Measurements from ENCODE around the gene FNDC1.

GRCh38 chr6:159249128-159249527 is 79.9 kb downstream of the FNDC1 start:
- TF ChIP-seq, protein P1, sequence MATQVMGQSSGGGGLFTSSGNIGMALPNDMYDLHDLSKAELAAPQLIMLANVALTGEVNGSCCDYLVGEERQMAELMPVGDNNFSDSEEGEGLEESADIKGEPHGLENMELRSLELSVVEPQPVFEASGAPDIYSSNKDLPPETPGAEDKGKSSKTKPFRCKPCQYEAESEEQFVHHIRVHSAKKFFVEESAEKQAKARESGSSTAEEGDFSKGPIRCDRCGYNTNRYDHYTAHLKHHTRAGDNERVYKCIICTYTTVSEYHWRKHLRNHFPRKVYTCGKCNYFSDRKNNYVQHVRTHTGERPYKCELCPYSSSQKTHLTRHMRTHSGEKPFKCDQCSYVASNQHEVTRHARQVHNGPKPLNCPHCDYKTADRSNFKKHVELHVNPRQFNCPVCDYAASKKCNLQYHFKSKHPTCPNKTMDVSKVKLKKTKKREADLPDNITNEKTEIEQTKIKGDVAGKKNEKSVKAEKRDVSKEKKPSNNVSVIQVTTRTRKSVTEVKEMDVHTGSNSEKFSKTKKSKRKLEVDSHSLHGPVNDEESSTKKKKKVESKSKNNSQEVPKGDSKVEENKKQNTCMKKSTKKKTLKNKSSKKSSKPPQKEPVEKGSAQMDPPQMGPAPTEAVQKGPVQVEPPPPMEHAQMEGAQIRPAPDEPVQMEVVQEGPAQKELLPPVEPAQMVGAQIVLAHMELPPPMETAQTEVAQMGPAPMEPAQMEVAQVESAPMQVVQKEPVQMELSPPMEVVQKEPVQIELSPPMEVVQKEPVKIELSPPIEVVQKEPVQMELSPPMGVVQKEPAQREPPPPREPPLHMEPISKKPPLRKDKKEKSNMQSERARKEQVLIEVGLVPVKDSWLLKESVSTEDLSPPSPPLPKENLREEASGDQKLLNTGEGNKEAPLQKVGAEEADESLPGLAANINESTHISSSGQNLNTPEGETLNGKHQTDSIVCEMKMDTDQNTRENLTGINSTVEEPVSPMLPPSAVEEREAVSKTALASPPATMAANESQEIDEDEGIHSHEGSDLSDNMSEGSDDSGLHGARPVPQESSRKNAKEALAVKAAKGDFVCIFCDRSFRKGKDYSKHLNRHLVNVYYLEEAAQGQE (IDR thresholded peaks at IDR 0.05; ENCODE audit: insufficient read depth in 1 of 2, low read depth in 2 of 2, low read length in 2 of 2): no peak
- TF ChIP-seq POLR2AphosphoS5 (IDR thresholded peaks at IDR 0.05; ENCODE audit: low read depth, low read length) (no peak), SIN3A (IDR thresholded peaks at IDR 0.05; ENCODE audit: borderline replicate concordance, insufficient read depth, low read length) (no peak), TAF1 (IDR thresholded peaks at IDR 0.05; ENCODE audit: borderline replicate concordance, insufficient read depth, low read length) (no peak), FOXP2 (optimal IDR thresholded peaks at IDR 0.05; ENCODE audit: borderline replicate concordance, extremely low read depth, extremely low read length, insufficient read depth) (no peak)

All from PFSK-1 (cell line).